HG02763 (cell line): Measurements from ENCODE around the gene TMPO.
"Not testable (repeated sequence)": the region's sequence is repeated elsewhere in the genome, so short reads cannot be mapped to it uniquely, and the experiment has no call there.

Source experiments
- ATAC-seq: cut with Tn5 transposase; IDR thresholded peaks from one replicate; pipeline ENCODE4 v1.9.1; 2021; ENCODE audit warnings: mild to moderate bottlenecking, moderate library complexity; ENCODE audit not compliant: unreplicated experiment

Gene TMPO

DNA sequence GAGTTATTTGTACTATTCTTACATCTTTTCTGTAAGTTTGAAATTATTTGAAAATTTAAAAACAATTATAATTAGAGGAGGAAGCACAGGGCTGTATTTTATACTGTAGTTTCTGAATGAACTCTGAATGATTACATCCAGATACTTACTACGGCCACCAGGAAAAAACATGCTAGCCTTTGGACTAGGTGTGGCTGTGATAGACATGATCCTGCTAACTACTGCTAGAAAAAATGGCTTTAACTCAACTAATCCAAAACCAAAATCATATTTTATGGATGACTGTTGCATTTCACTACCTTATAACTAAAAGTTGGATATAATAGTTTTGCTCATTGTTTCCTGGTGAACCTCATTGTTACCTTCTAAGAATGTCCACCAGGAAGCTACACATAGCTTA, 63.0 kb downstream of the TMPO start:
- ATAC-seq = no peak

DNA sequence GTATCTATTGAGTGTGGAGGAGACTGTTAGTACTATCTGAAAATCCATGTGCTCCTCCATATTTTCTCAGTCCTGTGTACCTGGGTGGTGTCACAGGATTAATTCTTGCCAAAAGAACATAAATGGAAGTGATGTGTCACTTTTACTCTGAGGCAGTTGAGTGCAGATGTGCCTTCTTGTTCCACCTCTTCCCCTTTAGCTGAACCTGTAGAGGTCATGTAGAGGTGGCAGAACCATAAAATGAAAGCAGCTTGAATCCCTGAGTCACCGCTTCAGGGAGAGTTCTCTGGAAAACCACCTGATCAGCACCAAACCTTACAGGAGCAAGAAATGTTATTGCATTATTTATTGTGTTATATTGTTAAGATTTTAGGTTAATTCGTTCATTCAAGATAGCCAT, 63.4 kb downstream of the TMPO start:
- ATAC-seq = no peak

DNA sequence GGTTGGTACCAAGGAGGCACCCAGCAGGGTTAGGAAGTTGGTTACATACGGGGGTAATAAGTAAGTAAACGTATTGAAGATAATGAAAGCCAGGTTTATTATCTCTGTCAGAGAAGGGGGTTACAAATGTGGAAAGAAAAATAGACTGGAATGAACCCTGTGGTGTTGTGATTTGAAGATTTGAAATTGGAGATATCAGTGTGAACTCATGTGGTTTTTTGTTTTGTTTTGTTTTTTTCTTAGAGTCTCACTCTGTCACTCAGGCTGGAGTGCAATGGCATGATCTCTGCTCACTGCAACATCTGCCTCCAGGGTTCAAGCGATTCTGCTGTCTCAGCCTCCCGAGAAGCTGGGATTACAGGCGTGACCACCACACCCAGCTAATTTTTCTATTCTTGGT, 64.0 kb downstream of the TMPO start:
- no peak for ATAC-seq

DNA sequence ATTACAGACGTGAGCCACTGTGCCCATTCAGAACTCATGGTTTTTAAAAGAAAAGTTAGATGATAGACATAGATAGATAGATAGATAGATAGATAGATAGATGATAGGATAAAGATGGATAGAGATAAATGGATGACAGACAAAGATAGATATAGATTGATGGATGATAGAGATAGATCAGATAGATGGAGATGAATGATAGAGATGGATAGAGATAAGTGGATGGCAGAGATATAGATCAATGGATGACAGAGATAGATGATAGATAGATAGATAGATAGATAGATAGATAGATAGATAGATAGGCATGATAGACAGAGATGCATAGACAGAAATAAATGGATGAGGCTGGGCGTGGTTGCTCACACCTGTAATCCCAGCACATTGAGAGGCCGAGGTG, 64.4 kb downstream of the TMPO start:
- no peak for ATAC-seq

DNA sequence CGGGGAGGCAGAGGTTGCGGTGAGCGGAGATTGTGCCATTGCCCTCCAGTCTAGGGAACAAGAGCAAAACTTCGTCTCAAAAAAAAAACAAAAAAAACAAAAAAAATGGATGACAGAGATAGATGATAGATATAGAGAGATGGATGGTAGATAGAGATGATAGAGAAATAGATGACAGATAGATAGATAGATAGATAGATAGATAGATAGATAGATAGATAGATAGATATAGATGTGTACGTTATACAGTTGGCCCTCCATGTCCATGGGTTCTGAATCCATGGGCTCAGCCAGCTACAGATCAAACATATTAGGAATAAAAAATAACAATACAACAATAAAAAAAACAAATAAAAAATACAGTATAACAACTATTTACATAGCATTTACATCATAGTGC, 65.3 kb downstream of the TMPO start:
- no peak for ATAC-seq

DNA sequence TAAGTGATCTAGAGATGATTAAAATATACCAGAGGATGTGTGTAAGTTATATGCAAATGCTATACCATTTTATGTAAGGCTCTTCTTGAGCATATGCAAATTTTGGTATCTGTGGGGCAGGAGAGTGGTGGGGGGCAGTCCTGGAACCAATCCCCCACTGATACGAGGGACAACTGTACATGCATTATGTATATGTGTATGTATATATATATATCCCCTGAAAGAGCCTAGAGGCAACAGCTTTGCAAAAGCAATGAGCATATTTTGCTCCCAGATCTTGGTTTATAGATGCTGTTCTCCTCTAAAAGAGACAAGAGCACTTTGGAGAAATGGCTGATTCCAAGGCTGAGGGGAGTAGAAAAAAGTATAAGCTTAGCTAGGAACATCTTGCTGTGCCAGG, 65.7 kb downstream of the TMPO start:
- no peak for ATAC-seq

DNA sequence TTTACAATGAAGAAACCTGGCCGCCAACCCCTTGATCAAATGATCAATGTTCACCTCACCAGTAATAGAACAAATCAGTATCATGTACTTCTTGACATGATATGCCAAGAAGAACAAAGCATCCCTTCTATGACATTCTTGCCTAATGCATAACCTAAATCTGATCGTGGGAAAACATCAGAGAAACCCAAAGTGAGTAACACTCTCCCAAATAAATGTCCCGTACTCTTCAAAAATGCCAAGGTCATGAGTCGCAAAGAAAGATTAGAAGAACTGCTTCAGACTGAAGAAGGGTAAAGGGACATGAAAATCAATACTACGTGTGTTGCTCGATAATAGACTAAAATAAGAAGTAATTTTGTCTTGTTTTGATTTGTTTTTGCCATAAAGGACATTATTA, 66.7 kb downstream of the TMPO start:
- ATAC-seq = no peak

DNA sequence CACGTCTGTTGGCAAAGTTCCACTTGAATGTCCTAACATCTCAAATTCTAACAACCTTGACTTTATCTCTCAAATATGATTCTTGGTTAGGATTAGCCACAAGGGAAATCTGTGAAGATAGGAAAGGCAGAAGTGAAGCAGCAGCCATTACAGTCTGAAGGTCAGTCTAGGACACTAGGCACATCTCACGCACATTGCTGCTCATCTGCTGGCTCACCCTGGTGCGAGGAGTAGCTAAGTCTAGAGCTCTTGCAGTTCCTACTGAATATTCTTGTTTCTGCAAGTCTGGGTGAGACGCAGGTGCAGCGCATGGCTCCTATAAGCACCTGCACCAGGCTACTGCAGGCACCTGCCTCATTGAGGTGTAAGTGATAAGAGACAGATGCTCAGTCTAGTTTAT, 71.7 kb downstream of the TMPO start:
- ATAC-seq = no peak

DNA sequence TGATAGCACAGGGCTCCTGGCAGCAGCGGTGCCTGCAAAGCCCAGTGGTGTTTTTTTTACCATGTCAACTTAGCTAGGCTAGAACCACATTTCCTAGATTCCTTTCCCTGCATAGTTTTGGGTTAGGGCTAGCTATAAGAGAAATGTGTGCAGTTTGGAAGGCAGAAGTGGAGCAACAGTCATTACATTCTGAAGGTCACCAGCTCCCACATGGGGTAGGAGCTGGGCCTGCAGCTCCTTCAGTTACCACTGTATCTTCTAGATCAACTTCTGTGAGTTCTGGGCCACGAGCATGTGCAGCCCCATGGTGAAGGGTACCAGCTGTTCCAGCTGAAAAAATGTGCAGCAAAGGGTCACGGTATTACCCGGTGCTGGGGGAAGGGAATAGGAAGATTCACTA, 75.8 kb downstream of the TMPO start:
- ATAC-seq = no peak

DNA sequence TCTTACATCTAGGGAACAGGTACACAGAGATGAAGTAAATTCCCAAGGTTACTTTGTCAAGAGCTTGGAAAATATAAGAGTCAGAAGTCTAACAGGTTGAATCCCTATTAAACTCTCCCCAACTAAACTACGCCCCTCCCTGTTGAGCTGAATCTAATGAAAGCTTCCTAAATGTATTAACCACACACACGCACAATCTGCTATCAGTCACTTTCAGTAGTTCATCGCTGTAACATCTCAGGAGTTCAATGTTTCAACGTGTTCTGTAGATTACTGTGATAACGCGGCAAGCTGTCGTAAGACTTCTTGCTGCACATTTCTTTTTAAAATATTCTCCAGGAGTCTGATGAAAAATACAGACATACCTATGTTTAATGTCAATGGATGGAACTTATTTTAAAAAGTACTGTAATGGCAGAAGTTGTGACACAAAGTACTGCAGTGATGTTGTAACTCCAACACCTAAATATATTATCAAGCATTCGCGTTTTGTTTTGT, 77.5 kb downstream of the TMPO start:
- ATAC-seq = no peak

DNA sequence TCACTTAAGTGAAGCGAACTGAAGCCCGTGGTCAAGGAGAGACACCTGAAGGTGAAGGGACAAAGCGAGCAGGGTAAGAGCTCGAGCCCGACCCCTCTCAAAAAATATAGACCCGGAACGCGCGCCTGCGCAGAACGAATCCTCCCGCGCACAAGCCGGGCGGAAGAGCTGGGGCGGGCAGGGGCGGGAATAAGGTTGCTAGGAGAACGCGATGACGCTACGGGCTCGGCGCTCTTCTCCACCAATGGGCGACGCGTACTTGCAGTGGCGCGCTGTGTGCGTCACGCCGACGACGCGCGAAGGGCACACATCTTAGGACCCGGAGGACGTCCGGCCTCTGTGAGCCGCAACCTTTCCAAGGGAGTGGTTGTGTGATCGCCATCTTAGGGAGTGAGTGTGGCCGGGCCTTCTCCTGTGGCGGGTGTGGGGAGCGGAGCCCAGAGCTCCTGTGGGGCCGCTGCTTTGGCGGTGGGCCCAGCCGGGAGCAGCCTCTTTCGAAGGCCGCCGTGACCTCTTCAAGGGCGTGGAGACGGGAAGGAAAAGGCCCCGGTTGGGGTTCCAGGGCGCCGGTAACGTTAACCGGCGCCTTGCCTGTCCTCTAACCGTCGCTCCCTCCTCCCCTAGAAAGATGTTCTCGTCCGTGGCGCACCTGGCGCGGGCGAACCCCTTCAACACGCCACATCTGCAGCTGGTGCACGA, 78.1 kb downstream of the TMPO start, which contains the start of gene SLC25A3:
Gene SLC25A3, plus strand, starts transcription at position 336 of the 699 bp plus-strand sequence. Its CDS starts 293 bp downstream, at position 629.
- peak; percentile 99 for ATAC-seq

DNA sequence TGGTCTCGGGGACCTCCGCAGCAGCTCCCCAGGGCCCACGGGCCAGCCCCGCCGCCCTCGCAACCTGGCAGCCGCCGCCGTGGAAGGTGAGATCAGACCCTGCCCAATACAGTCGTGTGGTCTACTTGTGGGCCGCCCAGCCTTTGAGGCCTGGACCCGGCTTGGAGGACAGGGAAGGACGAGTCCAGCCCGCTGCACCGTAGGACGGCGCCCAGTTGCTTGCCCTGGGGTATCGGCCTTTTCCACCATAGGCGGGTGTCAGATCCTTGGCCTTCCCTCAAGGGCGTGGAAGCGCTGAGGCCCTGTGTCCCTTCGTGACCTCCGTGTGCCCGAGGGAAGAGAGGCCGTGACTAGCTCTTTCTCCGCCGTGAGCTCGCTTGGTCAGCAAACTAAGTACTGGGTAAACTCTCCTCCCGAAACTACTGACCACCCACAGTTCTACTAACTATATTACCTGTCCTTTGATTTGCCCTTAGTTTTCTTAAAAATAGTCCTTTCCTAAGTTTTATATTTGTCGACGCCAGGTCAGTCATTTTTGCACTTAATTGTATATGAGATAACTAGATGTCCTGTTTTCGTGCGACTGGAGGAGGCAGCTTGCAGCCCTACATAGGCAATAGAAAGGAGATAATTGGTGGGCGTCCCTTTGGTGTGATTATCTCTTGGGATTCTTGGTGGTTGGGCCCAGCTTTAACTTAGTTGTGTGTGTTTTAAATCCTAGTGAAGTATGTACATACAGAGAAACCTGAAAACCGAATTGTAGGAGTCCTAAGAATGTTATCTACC, 78.9 kb downstream of the TMPO start:
- ATAC-seq = no peak

DNA sequence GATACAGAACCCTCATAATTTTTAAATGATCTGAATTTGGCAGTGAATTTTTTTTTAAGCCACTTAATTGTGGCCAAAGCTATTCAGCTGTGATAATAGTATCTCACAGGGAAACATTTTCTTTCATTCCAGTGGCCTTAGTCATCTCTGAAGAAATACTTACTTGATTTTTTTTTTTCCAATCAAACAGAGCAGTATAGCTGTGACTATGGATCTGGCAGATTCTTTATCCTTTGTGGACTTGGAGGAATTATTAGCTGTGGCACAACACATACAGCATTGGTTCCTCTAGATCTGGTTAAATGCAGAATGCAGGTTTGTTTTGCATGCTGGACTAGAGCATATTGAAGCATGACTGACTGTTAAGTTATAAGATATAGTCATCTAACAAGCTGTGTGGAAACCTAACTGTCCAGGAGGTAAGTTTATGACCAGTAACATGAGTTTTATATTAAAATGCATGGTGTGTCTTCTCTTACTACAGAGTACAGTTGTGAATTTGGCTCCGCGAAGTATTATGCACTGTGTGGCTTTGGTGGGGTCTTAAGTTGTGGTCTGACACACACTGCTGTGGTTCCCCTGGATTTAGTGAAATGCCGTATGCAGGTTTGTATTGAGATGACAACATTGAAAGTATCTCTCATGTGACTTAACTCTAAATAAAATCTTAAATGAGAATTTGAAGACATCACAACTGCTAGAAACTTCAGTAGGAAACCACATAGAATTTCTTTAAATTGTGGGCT, 80.0 kb downstream of the TMPO start:
- no peak for ATAC-seq

DNA sequence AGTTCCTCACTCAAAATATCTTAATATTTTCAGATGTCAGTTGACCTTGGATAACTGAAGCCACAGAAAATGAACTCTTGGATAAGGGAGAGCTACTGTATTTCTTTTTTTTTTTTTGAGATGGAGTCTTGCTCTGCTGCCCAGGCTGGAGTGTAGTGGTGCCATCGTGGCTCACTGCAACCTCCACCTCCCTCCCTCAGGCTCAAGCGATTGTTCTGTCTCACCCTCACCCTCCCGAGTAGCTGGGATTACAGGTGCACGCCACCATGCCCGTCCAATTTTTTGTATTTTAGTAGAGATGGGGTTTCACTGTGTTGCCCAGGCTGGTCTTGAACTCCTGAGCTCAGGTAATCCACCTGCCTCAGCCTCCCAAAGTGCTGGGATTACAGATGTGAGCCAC, 81.9 kb downstream of the TMPO start:
- not testable (repeated sequence) for ATAC-seq
